Lower leg skin (tissue), 3 donors: ENCODE measurements around the gene CPEB3.

Source experiments
- CTCF ChIP-seq, 3 donors: fragments of 450-650 bp; IDR thresholded peaks; one replicate each; pipeline ENCODE4 v1.5.1; 2016; ENCODE audit warnings: antibody characterized with exemption in 3 of 3, mild to moderate bottlenecking in 3 of 3, moderate library complexity in 2 of 3
- POLR2A ChIP-seq, 2 donors: fragments of 450-650 bp; IDR thresholded peaks; one replicate each; pipeline ENCODE4 v1.6.1; 2016 to 2017; ENCODE audit warnings: antibody characterized with exemption in 2 of 2, mild to moderate bottlenecking in 1 of 2, moderate library complexity in 1 of 2

- TF ChIP-seq CTCF (IDR thresholded peaks at IDR 0.05) = no peak
- no peak for TF ChIP-seq POLR2A (IDR thresholded peaks at IDR 0.05)
Measured at GRCh38 chr10:92064506-92064905, 226.4 kb downstream of the CPEB3 start.
